Activated T-helper 1 cell treated with anti-CD3 and anti-CD28 coated beads, Interleukin-12 subunit alpha, Interleukin-12 subunit beta, Interleukin-2, Interleukin-4 antibody, amounts not matched to agents 30 ng/mL and 10 ng/mL and 1 ng/mL, durations not matched to agents 14 hours and 24 hours and 36 hours (primary cell): Measurements from ENCODE around the gene LIMS4. TPM values are rescaled to one million over a fixed set of nuclear protein-coding genes. Genes with fewer than 3 reads are reported as not detected.
"Not testable (repeated sequence)": the region's sequence is repeated elsewhere in the genome, so short reads cannot be mapped to it uniquely, and the experiment has no call there.

Source experiments
- DNase-seq: peaks from one replicate; pipeline ENCODE4 v3.0.0; 2021; ENCODE audit warnings: low spot score
- H3K27ac Mint-ChIP-seq: one replicate; pipeline ENCODE4 v1.8.0; 2021; ENCODE audit warnings: mild to moderate bottlenecking, mixed read lengths
- H3K27me3 Mint-ChIP-seq: one replicate; pipeline ENCODE4 v1.8.0; 2022; ENCODE audit warnings: mild to moderate bottlenecking, moderate library complexity, mixed read lengths; ENCODE audit not compliant: insufficient read depth
- H3K36me3 Mint-ChIP-seq: one replicate; pipeline ENCODE4 v1.8.0; 2021; ENCODE audit warnings: low read depth, mixed read lengths
- H3K4me1 Mint-ChIP-seq: one replicate; pipeline ENCODE4 v1.8.0; 2021; ENCODE audit warnings: low read depth, mixed read lengths
- H3K4me3 Mint-ChIP-seq: one replicate; pipeline ENCODE4 v1.8.0; 2021; ENCODE audit warnings: mild to moderate bottlenecking, moderate library complexity, mixed read lengths
- H3K9me3 Mint-ChIP-seq: one replicate; pipeline ENCODE4 v1.8.0; 2021; ENCODE audit warnings: mixed read lengths
- intact Hi-C: fragments of 100-400 bp; cut with micrococcal nuclease; formaldehyde crosslinking; loops from one replicate; pipeline ENCODE4 v1.15.1; 2024
- total RNA-seq: library from RNA; stranded (reverse); gene quantifications from 2 replicates; pipeline ENCODE4 v1.2.3, GENCODE V29; 2022

LIMS4 gene, protein sequence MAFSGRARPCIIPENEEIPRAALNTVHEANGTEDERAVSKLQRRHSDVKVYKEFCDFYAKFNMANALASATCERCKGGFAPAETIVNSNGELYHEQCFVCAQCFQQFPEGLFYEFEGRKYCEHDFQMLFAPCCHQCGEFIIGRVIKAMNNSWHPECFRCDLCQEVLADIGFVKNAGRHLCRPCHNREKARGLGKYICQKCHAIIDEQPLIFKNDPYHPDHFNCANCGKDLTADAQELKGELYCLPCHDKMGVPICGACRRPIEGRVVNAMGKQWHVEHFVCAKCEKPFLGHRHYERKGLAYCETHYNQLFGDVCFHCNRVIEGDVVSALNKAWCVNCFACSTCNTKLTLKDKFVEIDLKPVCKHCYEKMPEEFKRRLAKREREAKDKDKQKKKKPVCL
- total RNA-seq: 0.12 TPM in 1 of 2 replicates, not detected in the other

DNA sequence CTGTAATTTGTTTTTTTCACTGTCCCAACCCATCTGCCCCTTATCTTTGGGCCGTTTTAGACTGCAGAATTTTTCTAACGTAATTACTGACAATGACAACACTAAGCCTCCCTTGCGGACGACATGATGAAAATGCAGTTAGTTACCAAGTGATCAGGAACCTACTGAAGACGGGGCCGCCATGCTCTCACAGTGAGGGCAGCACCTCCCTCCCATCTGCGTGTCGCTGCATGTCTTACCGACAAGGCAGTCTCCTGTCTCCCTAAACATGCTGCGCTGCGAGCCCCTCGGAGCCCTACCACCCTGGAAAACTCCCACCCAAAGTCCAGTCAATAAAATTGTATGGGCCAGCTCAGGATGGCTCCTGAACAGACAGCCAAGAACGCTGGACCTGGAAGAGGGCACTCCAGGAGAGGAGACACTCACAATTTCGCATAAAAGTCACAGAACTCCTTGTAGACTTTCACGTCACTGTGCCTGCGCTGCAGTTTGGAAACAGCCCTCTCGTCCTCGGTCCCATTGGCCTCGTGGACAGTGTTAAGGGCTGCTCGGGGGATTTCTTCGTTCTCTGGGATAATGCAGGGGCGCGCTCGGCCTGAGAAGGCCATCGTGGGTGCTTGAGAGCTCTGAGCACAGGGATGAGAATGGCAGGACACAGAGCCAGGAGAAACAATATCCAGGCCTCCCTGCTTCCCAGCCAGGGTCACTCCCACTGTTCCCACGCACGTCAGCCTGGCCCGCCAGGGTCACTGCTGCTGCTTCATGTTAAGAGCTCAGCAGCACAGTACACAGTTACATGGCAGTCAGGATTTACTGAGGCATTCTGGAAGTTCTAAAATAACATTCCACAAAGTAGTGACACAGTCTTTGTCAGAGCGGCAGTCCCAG lies at the start of gene LIMS4:
LIMS4 (minus strand) TSS at position 646 of the 888 bp plus-strand sequence; CDS start at position 608, 38 bp downstream.
- H3K27me3 Mint-ChIP-seq, H3K4me1 Mint-ChIP-seq, H3K4me3 Mint-ChIP-seq, DNase-seq, intact Hi-C loops, H3K9me3 Mint-ChIP-seq, H3K27ac Mint-ChIP-seq, H3K36me3 Mint-ChIP-seq: not testable (repeated sequence)

DNA sequence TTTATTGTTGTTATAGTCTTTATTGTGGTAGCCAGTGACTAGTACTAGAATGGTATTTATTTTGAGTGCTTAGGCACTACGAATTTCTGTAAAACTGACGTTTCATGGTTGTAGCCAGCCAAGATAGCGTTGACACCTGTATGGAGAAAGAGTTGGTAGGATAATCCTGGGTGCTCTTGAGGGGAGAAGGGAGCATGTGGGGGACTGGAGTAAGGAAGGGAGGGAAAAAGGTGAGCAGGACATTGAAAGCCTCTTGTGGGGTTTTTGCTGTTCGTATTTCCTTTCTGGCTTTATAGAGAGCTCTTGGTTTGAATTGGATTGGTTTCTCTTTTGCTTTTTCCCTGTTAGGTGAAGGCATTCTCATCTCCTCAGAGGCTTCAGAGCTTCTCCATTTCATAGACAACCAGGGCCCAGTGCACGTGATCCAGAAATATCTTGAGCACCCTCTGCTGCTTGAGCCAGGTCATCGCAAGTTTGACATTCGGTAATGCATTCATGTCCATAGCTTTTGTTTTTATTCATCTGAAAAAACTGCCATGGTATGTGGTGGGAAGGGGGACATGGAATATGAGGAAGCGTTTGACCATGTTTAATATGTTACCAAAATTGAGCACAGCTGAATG lies 27.2 kb upstream of the LIMS4 start:
- H3K27ac Mint-ChIP-seq, H3K4me3 Mint-ChIP-seq, H3K27me3 Mint-ChIP-seq, H3K4me1 Mint-ChIP-seq, H3K36me3 Mint-ChIP-seq, H3K9me3 Mint-ChIP-seq, DNase-seq, intact Hi-C loops: not testable (repeated sequence)

DNA sequence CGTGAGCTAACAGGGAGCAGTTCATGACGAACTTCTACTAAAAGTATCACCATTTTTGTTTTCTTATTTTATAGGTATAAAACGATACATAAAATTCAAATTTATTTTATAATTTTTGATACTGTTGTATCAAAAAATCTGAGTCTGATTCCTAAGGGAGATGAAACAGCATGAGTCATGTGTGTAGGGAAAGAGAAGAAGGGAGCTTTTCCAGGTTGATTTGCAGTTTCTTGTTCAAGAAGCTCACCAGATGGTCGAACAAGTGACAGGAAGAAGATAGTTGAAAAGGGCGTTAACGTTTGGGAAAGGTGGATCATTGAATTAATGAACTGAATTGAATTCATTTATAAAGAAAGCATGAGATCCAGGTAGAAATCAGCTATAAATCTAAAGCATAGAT lies 23.4 kb upstream of the LIMS4 start:
- H3K4me3 Mint-ChIP-seq, H3K27me3 Mint-ChIP-seq, H3K27ac Mint-ChIP-seq, H3K4me1 Mint-ChIP-seq, intact Hi-C loops, H3K36me3 Mint-ChIP-seq, H3K9me3 Mint-ChIP-seq, DNase-seq: not testable (repeated sequence)

DNA sequence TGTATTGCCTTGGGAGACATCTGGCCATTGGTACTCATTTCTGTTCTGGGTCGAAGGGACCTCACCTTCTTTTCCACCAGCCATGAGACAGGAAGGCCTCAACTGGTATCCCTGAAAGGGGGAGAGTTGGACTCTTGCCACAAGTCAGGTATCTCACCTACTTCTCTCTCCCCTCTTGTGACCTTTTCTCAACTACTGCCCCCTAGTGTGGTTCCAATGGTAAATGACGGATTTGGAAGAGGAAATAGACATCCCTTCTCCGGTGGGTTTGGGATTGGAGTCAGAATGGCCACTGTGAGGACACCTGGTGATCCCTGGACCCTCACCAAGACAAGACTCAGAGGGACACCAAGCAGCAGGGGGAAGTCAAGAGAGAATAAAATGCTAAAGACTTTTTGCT lies 21.9 kb upstream of the LIMS4 start:
- H3K9me3 Mint-ChIP-seq, H3K36me3 Mint-ChIP-seq, intact Hi-C loops, H3K27ac Mint-ChIP-seq, H3K4me1 Mint-ChIP-seq, H3K4me3 Mint-ChIP-seq, H3K27me3 Mint-ChIP-seq, DNase-seq: not testable (repeated sequence)

DNA sequence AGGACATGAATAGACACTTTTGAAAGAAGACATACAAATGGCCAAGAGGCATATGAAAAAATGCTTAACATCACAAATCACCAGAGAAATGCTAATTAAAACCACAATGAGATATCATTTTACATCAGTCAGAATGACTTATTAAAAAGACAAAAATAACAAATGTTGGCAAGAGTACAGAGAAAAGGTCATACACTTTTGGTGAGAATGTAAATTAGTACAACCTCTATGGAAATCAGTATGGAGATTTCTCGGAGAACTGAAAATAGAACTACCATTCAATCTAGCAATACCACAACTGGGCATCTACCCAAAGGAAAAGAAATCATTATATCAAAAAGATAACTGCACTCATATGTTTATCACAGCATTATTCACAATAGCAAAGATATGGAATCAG lies 16.4 kb upstream of the LIMS4 start:
- H3K27me3 Mint-ChIP-seq, H3K36me3 Mint-ChIP-seq, intact Hi-C loops, H3K4me3 Mint-ChIP-seq, DNase-seq, H3K9me3 Mint-ChIP-seq, H3K4me1 Mint-ChIP-seq, H3K27ac Mint-ChIP-seq: not testable (repeated sequence)

DNA sequence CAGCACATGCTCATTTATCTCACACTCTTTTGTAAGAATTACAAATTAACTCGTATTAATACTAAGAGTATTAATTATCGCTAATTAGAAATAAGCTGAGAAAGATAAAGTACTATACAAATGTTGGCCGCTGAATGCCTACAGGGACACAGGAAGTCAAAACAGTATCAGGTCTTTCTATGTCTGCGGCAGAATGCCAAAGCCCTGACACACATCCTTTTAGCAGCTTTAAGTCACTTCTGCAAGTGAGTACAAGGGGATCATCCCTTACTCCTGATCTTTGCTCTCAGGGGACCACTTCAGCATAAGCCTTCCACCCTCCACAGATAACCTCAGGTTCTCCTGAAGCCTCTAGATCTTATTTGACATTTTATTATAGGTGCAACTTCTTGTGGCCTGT lies 10.1 kb upstream of the LIMS4 start:
- DNase-seq, H3K27me3 Mint-ChIP-seq, H3K36me3 Mint-ChIP-seq, H3K9me3 Mint-ChIP-seq, H3K4me1 Mint-ChIP-seq, intact Hi-C loops, H3K27ac Mint-ChIP-seq, H3K4me3 Mint-ChIP-seq: not testable (repeated sequence)

DNA sequence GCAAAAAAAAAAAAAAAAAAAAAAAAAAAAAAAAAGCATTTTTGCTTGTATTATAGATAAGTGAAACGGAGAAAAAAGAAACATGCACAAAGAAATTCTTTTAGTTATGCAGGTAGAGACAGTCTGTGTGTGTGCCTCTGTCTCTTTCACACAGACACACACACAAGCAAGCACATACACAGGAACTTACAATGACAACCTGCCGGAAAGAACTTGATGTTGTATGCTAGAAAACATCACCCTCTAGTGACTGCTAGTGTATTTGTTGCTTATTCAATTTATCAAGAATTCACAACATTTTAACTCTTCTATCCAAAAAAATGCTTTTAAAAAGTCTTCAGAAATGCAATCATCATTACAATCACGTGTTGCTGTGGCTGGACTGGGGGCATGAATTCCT lies 8.6 kb upstream of the LIMS4 start:
- H3K9me3 Mint-ChIP-seq, H3K27ac Mint-ChIP-seq, H3K36me3 Mint-ChIP-seq, H3K4me3 Mint-ChIP-seq, intact Hi-C loops, DNase-seq, H3K4me1 Mint-ChIP-seq, H3K27me3 Mint-ChIP-seq: not testable (repeated sequence)

DNA sequence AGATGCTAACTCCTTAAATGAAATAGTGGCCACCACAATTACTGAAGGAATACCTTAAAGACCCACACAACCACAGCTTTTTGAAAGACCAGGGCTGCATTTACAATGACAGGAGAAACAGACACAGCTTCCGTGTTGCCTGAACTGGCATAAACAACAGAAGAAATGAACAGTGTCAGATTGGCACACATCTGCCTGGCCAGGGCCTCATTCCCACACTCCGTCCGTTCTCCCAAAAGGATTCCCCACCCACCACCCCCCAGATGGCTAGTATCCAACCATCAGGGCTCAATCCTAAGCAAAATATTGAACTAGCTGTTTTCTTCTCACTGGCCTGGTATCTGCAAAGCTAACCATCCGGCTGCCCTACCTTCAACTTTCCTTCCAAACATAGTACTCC lies 7.5 kb upstream of the LIMS4 start:
- H3K27me3 Mint-ChIP-seq, H3K4me3 Mint-ChIP-seq, H3K9me3 Mint-ChIP-seq, intact Hi-C loops, DNase-seq, H3K27ac Mint-ChIP-seq, H3K36me3 Mint-ChIP-seq, H3K4me1 Mint-ChIP-seq: not testable (repeated sequence)

DNA sequence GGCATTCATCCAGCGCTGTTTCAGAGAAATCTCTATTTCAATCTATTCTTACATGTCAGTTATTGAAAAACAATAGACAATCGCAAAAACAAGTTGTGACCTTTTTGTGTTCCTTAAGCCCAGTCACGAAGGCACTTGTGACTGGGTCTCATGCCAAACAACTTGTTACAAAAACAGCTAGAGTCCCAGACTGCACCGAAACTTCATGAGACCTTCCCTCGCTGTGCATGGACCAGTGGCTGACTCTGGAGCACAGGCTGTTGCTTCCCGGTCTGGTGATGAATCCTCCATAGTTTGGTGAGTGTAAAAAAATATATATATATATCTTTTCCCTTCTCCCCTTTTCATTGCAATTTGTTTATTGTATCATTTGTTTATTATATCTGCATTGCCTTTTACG lies 4.8 kb upstream of the LIMS4 start:
- DNase-seq, H3K4me3 Mint-ChIP-seq, H3K36me3 Mint-ChIP-seq, H3K9me3 Mint-ChIP-seq, H3K27ac Mint-ChIP-seq, intact Hi-C loops, H3K4me1 Mint-ChIP-seq, H3K27me3 Mint-ChIP-seq: not testable (repeated sequence)

DNA sequence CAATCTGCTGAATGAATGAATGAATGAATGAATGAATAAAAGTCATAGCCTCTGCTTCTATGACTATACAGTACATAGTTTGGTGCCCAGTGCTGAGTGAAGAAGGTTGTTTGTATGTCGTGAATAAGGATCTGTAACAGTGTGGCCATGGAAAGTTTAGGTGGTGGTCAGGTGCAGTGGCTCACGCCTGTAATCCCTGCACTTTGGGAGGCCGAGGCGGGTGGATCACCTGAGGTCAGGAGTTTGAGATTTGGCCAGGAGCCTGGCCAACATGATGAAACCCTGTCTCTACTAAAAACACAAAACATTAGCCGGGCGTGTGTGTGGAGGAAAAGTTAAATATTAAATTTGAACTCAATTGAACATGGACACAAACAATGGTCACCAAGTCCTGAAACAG lies 4.3 kb upstream of the LIMS4 start:
- intact Hi-C loops, H3K27me3 Mint-ChIP-seq, H3K27ac Mint-ChIP-seq, DNase-seq, H3K9me3 Mint-ChIP-seq, H3K36me3 Mint-ChIP-seq, H3K4me3 Mint-ChIP-seq, H3K4me1 Mint-ChIP-seq: not testable (repeated sequence)

DNA sequence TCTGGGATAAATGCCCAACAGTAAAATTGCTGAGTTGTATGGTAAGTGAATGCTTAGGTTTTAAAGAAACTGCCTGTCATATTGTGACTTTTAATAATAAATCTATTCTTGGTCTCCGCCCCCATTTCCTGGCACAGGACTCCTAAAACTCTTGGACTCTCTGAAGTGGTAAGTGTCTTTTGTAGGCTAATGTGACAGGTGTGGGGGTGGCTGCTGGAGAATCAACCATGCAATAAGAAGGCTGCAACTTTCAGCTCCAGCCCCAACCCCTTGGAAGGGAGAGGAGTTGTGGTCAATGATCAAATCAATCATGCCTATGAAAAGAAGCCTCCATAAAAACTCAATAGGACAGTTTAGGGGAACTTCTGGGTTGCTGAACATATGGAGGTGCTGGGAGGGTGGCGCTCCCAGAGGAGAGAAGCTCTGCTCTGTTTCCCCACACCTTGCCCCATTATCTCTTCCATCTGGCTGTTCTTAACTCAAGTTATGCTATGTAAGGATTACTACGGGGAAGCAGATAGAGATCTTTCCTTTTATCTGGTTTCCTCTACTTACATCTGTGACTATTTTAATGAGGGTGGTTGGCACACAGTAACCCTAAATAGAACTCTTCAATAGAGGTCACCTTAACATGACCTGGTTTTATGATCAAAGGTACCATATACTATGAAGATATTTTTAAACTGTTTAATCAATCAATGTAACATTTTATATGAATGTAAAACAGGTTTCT lies 3.2 kb upstream of the LIMS4 start:
- H3K27ac Mint-ChIP-seq, H3K4me3 Mint-ChIP-seq, H3K9me3 Mint-ChIP-seq, H3K36me3 Mint-ChIP-seq, H3K4me1 Mint-ChIP-seq, DNase-seq, H3K27me3 Mint-ChIP-seq, intact Hi-C loops: not testable (repeated sequence)

DNA sequence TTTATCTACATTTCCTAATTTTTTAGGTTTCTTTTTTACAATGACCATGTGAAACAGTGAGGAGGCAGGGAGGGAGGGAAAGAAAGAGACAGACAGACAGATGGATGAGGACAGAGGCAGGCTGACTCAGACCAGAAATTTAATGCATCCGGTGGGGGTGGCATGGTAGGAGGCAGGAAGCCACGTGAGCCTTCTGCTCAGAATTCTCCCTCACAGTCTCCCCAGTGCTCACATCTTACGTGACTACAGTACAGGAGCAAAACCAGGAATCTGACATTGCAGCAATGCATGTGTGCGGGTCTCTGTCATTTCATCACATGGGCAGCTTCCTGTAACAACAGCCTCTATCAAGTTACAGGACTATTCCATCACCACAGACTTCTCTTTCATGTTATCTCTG lies 2.3 kb upstream of the LIMS4 start:
- H3K27me3 Mint-ChIP-seq, H3K9me3 Mint-ChIP-seq, DNase-seq, H3K4me1 Mint-ChIP-seq, intact Hi-C loops, H3K4me3 Mint-ChIP-seq, H3K27ac Mint-ChIP-seq, H3K36me3 Mint-ChIP-seq: not testable (repeated sequence)

DNA sequence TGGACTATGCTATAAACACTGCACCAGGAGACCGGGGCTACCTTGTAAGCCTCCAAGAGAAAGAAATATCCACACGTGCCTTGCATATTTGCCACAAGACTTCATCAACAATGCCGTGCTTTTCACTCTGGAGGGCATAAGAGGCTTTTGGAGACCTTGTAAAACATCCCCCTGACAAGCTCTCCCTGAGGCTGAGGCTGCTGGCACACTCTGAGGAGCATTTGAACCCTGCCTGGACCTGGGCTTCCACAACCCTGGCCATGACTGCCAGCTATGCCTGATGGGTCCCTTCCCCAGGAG lies 393 bp upstream of the LIMS4 start:
- H3K9me3 Mint-ChIP-seq, H3K27me3 Mint-ChIP-seq, H3K4me3 Mint-ChIP-seq, H3K36me3 Mint-ChIP-seq, H3K4me1 Mint-ChIP-seq, H3K27ac Mint-ChIP-seq, DNase-seq, intact Hi-C loops: not testable (repeated sequence)
